A673 (cell line): ENCODE measurements around the gene ELOVL5.

Source experiments
- EZH2 ChIP-seq: fragments of 200-600 bp; sonication (generic); IDR thresholded peaks from 2 replicates; pipeline ENCODE4 v1.6.1; 2017; ENCODE audit warnings: borderline replicate concordance, low read depth, mild to moderate bottlenecking, mixed read lengths, antibody characterized with exemption, low read length; ENCODE audit not compliant: poor library complexity, severe bottlenecking
- TF ChIP-seq, protein P1 (sequence below): fragments of 300-800, 200-600 bp; sonication (generic); conservative IDR thresholded peaks from 2 replicates; pipeline ENCODE4 v1.5.1; 2017; ENCODE audit warnings: low read depth, mild to moderate bottlenecking, antibody characterized with exemption, low read length, moderate library complexity, mixed read lengths

DNA sequence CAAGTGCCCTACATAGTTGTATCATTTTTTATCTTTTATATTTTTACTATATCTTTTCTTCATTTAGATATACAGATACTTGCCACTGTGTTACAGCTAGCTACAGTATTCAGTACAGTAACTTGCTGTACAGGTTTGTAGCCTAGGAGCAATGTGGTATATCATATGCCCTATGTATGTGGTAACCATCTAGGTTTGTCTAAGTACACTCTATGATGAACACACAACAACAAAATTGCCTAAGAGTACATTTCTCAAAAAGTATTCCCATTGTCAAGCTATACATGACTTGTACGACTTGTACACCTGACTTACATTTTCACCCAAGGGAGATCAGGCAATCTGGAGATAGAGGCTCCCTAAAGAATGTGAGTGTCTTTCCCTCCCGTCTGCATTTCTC is 8.2 kb downstream of the ELOVL5 start:
- TF ChIP-seq EZH2 = no peak
- TF ChIP-seq, protein P1, sequence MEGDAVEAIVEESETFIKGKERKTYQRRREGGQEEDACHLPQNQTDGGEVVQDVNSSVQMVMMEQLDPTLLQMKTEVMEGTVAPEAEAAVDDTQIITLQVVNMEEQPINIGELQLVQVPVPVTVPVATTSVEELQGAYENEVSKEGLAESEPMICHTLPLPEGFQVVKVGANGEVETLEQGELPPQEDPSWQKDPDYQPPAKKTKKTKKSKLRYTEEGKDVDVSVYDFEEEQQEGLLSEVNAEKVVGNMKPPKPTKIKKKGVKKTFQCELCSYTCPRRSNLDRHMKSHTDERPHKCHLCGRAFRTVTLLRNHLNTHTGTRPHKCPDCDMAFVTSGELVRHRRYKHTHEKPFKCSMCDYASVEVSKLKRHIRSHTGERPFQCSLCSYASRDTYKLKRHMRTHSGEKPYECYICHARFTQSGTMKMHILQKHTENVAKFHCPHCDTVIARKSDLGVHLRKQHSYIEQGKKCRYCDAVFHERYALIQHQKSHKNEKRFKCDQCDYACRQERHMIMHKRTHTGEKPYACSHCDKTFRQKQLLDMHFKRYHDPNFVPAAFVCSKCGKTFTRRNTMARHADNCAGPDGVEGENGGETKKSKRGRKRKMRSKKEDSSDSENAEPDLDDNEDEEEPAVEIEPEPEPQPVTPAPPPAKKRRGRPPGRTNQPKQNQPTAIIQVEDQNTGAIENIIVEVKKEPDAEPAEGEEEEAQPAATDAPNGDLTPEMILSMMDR = no peak
